ENCODE measurements around the gene TIMM13.
"Not testable (repeated sequence)": the region's sequence is repeated elsewhere in the genome, so short reads cannot be mapped to it uniquely, and the experiment has no call there.

The TIMM13 gene

GRCh38 chr19:2413159-2413558 lies 14.2 kb downstream of the TIMM13 start:
- DNase-seq: no peak

GRCh38 chr19:2412449-2412848 lies 14.9 kb downstream of the TIMM13 start:
- DNase-seq: no peak

- no peak for DNase-seq
These were observed 15.7 kb downstream of the TIMM13 start for GRCh38 chr19:2411709-2412108.

- DNase-seq: no peak
These were observed 17.4 kb downstream of the TIMM13 start for GRCh38 chr19:2410023-2410422.

GRCh38 chr19:2409352-2409912 lies 18.0 kb downstream of the TIMM13 start:
- no peak for DNase-seq

- no peak for DNase-seq
These were observed 19.1 kb downstream of the TIMM13 start for GRCh38 chr19:2408247-2408646.

GRCh38 chr19:2399582-2399981 lies 27.8 kb downstream of the TIMM13 start:
- DNase-seq: no peak

GRCh38 chr19:2398735-2399305 lies 28.6 kb downstream of the TIMM13 start:
- DNase-seq: no peak

- DNase-seq: not testable (repeated sequence)
These were observed 30.2 kb downstream of the TIMM13 start for GRCh38 chr19:2397173-2397572.

GRCh38 chr19:2395293-2395829 lies 32.0 kb downstream of the TIMM13 start:
- DNase-seq: not testable (repeated sequence)

GRCh38 chr19:2394442-2395292 lies 32.7 kb downstream of the TIMM13 start:
- DNase-seq: no peak

- DNase-seq: no peak
These were observed 33.3 kb downstream of the TIMM13 start for GRCh38 chr19:2394054-2394441.

- not testable (repeated sequence) for DNase-seq
These were observed 34.5 kb downstream of the TIMM13 start for GRCh38 chr19:2392899-2393298.

- no peak for DNase-seq
These were observed 35.0 kb downstream of the TIMM13 start for GRCh38 chr19:2392366-2392765.

GRCh38 chr19:2391118-2391725 lies 36.2 kb downstream of the TIMM13 start:
- DNase-seq: no peak

GRCh38 chr19:2389594-2389993 lies 37.8 kb downstream of the TIMM13 start:
- no peak for DNase-seq

GRCh38 chr19:2387367-2388288 lies 39.8 kb downstream of the TIMM13 start:
- DNase-seq: no peak

GRCh38 chr19:2385053-2385721 lies 42.2 kb downstream of the TIMM13 start:
- DNase-seq: no peak

GRCh38 chr19:2382530-2383222 lies 44.7 kb downstream of the TIMM13 start:
- DNase-seq: no peak

GRCh38 chr19:2381148-2381820 lies 46.1 kb downstream of the TIMM13 start:
- DNase-seq: no peak

- no peak for DNase-seq
These were observed 46.8 kb downstream of the TIMM13 start for GRCh38 chr19:2380567-2380966.

All from stimulated activated CD4-positive, alpha-beta T cell treated with anti-CD3 and anti-CD28 coated beads, Interleukin-4, amount 100 ng/mL, for 1 hour (primary cell).